RWPE2 (cell line): ENCODE data around the gene GRIK3.

Source experiments
- ATAC-seq: fragments of 200-7000 bp; cut with Tn5 transposase; 3 replicates; pipeline ENCODE4 v1.9.1; 2021; ENCODE audit warnings: low read depth
- DNase-seq: peaks from one replicate; pipeline ENCODE4 v3.0.0-alpha.2; 2020; ENCODE audit warnings: low spot score
- H3K27ac ChIP-seq: fragments of 450-650 bp; 2 replicates; pipeline ENCODE4 v1.5.1; 2017; ENCODE audit warnings: mild to moderate bottlenecking; ENCODE audit not compliant: poor library complexity, severe bottlenecking
- H3K27me3 ChIP-seq: fragments of 250-450 bp; sonication (Bioruptor Pico); 2 replicates; pipeline ENCODE4 v1.5.1; 2021; ENCODE audit warnings: mild to moderate bottlenecking, moderate library complexity; ENCODE audit not compliant: insufficient read depth, poor library complexity, severe bottlenecking
- H3K36me3 ChIP-seq: fragments of 250-450 bp; sonication (Bioruptor Pico); 2 replicates; pipeline ENCODE4 v1.5.1; 2020; ENCODE audit warnings: low read depth, mild to moderate bottlenecking, moderate library complexity
- H3K4me1 ChIP-seq: fragments of 250-450 bp; sonication (Bioruptor Pico); 2 replicates; pipeline ENCODE4 v1.5.1; 2021; ENCODE audit warnings: mild to moderate bottlenecking, moderate library complexity; ENCODE audit not compliant: insufficient read depth, poor library complexity, severe bottlenecking
- H3K4me3 ChIP-seq: fragments of 250-450 bp; sonication (Bioruptor Pico); 2 replicates; pipeline ENCODE4 v1.5.1; 2021; ENCODE audit warnings: mild to moderate bottlenecking, moderate library complexity; ENCODE audit not compliant: severe bottlenecking
- H3K9me3 ChIP-seq: fragments of 250-450 bp; sonication (Bioruptor Pico); 2 replicates; pipeline ENCODE4 v1.5.1; 2021; ENCODE audit warnings: mild to moderate bottlenecking, moderate library complexity; ENCODE audit not compliant: severe bottlenecking
- TF ChIP-seq, protein P1 (sequence below): fragments of 450-650 bp; IDR thresholded peaks from one replicate; pipeline ENCODE4 v1.5.1; 2017; ENCODE audit warnings: mild to moderate bottlenecking, moderate library complexity; ENCODE audit not compliant: poor library complexity, severe bottlenecking

The GRIK3 gene

DNA sequence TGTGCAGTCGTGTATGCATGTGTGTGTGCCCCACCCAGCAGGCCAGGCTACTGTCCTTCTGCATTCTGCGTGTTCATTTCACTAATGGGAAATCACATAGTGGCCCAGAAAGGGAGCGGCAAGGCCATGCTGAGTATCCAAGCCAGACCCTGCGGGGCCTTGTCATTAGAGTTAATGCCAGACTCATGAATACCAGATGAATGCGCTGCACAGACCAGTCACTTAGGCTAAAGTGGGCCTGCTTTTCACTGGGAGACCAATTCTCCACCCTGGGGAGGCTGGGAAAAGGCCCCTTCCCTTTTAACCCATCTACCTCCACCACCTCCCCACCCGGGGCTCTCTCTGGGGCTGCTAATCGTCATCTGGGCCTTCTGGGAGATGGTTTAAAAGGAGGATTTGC, 17.0 kb upstream of the GRIK3 start:
- Histone ChIP-seq H3K4me1 (no peaks in the 10 kb centered on the region), H3K9me3 (no peaks in the 10 kb centered on the region), H3K27ac (no peak overlapping the region), H3K27me3 (no peaks in the 10 kb centered on the region), H3K4me3 (no peak overlapping the region), H3K36me3 (no peaks in the 10 kb centered on the region)
- ATAC-seq (no peak), DNase-seq (no peak)
- TF ChIP-seq, protein P1, sequence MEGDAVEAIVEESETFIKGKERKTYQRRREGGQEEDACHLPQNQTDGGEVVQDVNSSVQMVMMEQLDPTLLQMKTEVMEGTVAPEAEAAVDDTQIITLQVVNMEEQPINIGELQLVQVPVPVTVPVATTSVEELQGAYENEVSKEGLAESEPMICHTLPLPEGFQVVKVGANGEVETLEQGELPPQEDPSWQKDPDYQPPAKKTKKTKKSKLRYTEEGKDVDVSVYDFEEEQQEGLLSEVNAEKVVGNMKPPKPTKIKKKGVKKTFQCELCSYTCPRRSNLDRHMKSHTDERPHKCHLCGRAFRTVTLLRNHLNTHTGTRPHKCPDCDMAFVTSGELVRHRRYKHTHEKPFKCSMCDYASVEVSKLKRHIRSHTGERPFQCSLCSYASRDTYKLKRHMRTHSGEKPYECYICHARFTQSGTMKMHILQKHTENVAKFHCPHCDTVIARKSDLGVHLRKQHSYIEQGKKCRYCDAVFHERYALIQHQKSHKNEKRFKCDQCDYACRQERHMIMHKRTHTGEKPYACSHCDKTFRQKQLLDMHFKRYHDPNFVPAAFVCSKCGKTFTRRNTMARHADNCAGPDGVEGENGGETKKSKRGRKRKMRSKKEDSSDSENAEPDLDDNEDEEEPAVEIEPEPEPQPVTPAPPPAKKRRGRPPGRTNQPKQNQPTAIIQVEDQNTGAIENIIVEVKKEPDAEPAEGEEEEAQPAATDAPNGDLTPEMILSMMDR, result no peak

DNA sequence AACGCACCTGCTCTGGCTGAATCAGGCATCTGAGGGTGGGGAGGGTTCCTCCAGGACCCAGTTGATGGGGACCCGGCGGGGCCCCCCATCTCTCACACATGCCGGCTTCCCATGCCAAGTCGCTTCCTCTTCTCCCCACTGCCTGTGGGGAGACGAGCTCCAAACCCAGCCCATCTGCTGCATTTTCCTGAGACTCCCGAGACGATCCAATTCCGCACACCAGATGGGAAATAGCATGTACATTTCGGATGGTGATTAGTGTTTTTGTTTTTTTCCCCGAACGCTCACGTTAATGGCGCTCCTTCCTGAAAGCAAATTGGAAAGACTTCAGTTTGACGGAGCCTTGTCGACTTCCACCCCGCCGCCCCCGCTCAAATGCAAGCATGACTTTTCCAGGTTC, 13.2 kb upstream of the GRIK3 start:
- Histone ChIP-seq H3K4me3 (no peak overlapping the region), H3K36me3 (no peaks in the 10 kb centered on the region), H3K4me1 (no peaks in the 10 kb centered on the region), H3K27ac (no peak overlapping the region), H3K9me3 (no peaks in the 10 kb centered on the region), H3K27me3 (no peaks in the 10 kb centered on the region)
- DNase-seq (no peak), ATAC-seq (no peak)
- TF ChIP-seq, protein P1, result no peak

- H3K9me3 ChIP-seq, result no peaks in the 10 kb centered on the region
- TF ChIP-seq, protein P1, result no peak
- no peaks in the 10 kb centered on the region for H3K4me1 ChIP-seq
- H3K27ac ChIP-seq, result no peak overlapping the region
- no peak for DNase-seq
- no peak for ATAC-seq
- no peaks in the 10 kb centered on the region for H3K36me3 ChIP-seq
- peaks cover 9% of the 10 kb centered on the region for H3K27me3 ChIP-seq
- no peak overlapping the region for H3K4me3 ChIP-seq
Observed at GRCh38 chr1:37043101-37043500, 8.8 kb upstream of the GRIK3 start.

DNA sequence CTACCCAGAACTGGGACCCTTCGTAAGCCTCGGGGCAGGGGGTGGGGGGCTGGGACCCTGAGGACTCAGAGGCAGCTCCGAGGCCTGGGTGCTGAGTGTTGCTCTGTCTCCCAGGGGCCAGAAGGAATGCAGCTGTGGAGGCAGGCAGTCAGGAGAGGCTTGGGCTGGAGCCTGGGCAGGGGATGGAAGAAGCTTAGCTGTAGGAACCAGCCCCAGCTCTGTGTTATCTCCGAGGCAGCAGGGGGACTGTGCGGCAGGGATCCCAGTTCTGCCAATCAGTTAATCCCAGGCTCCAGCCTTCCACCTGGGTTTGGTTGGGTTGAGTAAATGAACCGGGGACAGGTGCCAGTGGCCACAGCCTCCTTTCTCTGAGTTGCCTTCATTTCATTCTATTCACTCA, 8.2 kb upstream of the GRIK3 start:
- Histone ChIP-seq H3K4me1 (no peaks in the 10 kb centered on the region), H3K27ac (no peak overlapping the region), H3K4me3 (no peak overlapping the region), H3K9me3 (no peaks in the 10 kb centered on the region), H3K27me3 (peaks cover 12% of the 10 kb centered on the region), H3K36me3 (no peaks in the 10 kb centered on the region)
- no peak for DNase-seq
- ATAC-seq, result no peak
- TF ChIP-seq, protein P1, result no peak

DNA sequence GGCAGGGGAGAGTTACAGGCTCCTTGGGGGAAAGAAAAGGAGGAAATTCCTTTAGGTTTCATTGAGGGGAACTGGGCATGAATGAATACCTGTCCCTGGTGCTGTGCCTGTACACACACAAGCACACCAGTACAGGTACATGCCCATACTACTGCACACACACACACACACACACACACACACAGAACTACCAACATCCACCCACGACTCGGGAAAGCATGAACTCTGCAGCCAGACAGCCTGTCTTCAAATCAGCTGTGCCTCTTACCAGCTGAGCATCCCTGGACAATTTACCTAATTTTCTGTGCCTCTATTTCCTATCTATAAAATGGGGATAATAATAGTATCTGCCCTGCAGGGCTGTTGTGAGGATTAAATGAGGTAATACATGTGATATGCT, 7.2 kb upstream of the GRIK3 start:
- no peaks in the 10 kb centered on the region for H3K9me3 ChIP-seq
- H3K36me3 ChIP-seq, result no peaks in the 10 kb centered on the region
- no peak overlapping the region for H3K27ac ChIP-seq
- H3K4me1 ChIP-seq, result no peaks in the 10 kb centered on the region
- ATAC-seq (no peak), DNase-seq (no peak)
- H3K27me3 ChIP-seq, result peaks cover 20% of the 10 kb centered on the region
- H3K4me3 ChIP-seq, result no peak overlapping the region
- TF ChIP-seq, protein P1, result no peak
